ENCODE results near the gene CLPX. TPM values are rescaled to one million over a fixed set of nuclear protein-coding genes. Genes with fewer than 3 reads are reported as not detected.

Gene CLPX
- total RNA-seq, 1 donor from 2014 or later: 52.1 TPM

DNA sequence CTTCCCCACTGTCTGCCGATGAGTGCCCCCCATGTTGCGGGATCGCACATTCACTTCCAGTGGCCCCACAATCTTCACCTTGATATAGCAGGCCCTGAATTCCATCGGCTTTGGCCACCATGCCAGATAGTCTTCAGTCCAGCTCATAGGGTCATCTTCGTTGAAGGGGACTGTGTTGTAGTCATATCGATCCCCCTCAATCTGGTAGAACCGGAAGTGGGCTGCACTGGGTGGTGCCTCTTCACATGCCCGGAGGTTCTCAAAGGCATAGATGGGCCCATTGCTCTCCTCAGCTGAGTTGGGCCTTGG lies 12.1 kb upstream of the CLPX start:
- Mint-ChIP-seq H3K27ac (no peak overlapping the region), H3K4me1 (ENCODE audit: low read depth) (peaks cover 4% of the 10 kb centered on the region), H3K27me3 (no peaks in the 10 kb centered on the region), H3K9me3 (ENCODE audit: low read depth) (no peaks in the 10 kb centered on the region), H3K4me3 (ENCODE audit: low read depth) (no peak overlapping the region), H3K36me3 (ENCODE audit: insufficient read depth) (no peaks in the 10 kb centered on the region)
- TF ChIP-seq, protein P1, sequence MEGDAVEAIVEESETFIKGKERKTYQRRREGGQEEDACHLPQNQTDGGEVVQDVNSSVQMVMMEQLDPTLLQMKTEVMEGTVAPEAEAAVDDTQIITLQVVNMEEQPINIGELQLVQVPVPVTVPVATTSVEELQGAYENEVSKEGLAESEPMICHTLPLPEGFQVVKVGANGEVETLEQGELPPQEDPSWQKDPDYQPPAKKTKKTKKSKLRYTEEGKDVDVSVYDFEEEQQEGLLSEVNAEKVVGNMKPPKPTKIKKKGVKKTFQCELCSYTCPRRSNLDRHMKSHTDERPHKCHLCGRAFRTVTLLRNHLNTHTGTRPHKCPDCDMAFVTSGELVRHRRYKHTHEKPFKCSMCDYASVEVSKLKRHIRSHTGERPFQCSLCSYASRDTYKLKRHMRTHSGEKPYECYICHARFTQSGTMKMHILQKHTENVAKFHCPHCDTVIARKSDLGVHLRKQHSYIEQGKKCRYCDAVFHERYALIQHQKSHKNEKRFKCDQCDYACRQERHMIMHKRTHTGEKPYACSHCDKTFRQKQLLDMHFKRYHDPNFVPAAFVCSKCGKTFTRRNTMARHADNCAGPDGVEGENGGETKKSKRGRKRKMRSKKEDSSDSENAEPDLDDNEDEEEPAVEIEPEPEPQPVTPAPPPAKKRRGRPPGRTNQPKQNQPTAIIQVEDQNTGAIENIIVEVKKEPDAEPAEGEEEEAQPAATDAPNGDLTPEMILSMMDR (IDR thresholded peaks at IDR 0.05; ENCODE audit: unreplicated experiment): no peak
- no peak for DNase-seq (ENCODE audit: low spot score, unreplicated experiment)

DNA sequence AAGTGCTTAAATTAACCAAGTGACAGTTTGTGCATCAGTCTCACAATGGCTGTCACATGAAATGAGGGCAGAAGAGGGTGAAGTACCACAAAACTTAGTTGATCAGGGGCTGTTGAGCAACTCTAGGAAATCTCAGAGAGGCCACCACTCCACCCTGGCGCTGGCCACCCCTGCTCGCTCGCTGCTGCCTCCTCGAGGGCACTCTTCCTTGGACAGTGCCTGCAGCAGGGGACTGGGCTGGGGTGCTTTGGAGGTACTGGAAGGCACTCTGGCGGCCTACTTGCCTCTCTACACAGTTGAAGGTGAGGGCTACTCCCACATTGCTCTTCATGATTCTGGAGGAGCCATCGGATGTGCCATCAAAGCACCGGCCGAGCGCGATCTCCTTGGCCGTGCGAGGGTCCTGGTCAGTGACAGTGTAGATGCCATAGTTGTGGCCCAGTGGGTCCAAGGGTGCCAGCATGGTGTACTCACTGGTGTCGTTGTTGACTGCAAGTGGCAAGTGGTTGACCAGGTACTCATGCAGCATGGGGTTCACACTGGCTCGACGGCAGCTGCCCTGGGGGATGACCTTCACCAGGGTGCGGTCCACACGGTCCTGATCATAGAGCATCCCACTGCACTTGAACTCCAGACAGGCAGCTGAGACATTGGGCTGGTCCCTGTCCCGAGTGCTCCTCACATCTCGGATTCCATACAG lies 11.6 kb upstream of the CLPX start:
- no peaks in the 10 kb centered on the region for H3K27me3 Mint-ChIP-seq
- H3K9me3 Mint-ChIP-seq (ENCODE audit: low read depth): no peaks in the 10 kb centered on the region
- H3K36me3 Mint-ChIP-seq (ENCODE audit: insufficient read depth): no peaks in the 10 kb centered on the region
- peaks cover 2% of the 10 kb centered on the region for H3K4me1 Mint-ChIP-seq (ENCODE audit: low read depth)
- H3K4me3 Mint-ChIP-seq (ENCODE audit: low read depth): no peak overlapping the region
- no peak overlapping the region for H3K27ac Mint-ChIP-seq
- TF ChIP-seq, protein P1 (IDR thresholded peaks at IDR 0.05; ENCODE audit: unreplicated experiment): no peak
- DNase-seq (ENCODE audit: low spot score, unreplicated experiment): no peak

DNA sequence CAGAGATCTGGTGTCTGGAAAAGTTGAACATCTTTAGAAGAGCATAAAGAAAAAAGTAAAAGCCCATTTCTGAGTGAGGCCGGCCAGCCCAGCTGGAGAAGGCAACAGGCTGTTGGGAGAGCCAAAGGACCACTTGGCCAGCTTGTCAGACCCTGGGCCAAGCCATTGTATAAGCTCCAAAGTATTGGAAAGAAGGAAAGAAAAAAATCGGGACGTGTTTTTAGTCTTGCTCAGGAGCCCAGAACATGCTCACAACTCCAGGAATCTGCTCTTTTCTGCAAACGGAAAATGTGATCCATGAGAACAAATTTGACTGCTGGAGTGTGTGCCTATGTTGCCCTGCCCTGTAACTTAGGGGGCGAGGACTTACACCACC lies 10.4 kb upstream of the CLPX start:
- H3K36me3 Mint-ChIP-seq (ENCODE audit: insufficient read depth): no peaks in the 10 kb centered on the region
- H3K4me3 Mint-ChIP-seq (ENCODE audit: low read depth): no peak overlapping the region
- no peaks in the 10 kb centered on the region for H3K9me3 Mint-ChIP-seq (ENCODE audit: low read depth)
- H3K4me1 Mint-ChIP-seq (ENCODE audit: low read depth): peaks cover 2% of the 10 kb centered on the region
- H3K27me3 Mint-ChIP-seq: no peaks in the 10 kb centered on the region
- no peak for DNase-seq (ENCODE audit: low spot score, unreplicated experiment)
- TF ChIP-seq, protein P1 (IDR thresholded peaks at IDR 0.05; ENCODE audit: unreplicated experiment): no peak
- H3K27ac Mint-ChIP-seq: no peak overlapping the region

DNA sequence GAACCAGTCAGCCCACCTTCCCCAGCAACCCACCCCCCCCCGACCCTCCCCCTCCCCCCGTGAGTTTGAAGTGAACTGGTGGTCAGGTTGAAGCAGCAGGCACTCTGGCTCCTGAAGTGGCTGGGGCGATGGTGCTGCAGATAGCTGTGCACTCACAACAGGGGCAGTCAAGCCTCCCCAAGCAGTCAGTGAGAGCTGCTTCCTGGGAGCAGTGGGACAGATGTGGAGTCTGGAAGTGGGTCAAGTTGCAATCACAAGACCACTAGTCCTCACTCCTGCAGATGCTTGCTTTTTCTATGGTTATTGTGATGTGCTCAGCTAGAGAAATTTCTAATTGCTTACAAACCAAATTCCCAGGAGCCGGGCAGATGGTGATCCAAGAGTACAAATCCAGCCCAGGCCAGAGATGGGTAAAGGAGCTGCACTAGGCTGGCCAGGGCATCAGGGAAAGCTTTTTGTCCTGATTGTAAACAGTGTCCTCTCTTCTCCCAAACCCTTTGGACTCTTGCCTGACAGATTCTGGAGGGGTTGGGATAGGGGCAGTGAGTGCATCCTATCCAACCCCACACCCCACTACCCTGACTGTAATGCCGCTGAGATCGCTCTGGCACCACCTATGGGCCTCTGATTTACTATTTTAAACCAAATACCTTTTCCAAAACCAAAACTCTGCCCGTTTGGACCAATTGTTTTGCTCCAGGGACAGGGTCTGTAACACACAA lies 9.8 kb upstream of the CLPX start:
- TF ChIP-seq, protein P1 (IDR thresholded peaks at IDR 0.05; ENCODE audit: unreplicated experiment): no peak

DNA sequence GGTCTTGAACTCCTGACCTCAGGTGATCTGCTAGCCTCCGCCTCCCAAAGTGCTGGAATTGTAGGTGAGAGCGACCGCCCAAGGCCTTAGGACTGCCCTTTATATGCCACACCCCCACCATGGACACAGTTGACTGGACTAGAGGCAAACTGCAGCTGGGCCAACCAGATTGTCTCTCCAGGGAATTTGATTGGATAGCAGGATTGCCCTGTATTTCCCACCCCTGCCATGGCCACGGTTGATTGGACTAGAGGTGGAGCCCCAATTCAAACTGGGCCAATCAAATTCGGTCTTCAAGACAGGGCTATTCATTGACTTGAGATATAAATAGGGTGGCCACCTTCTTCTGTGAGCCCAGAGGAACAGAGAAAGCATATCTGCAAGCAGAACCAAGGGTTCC lies 6.9 kb upstream of the CLPX start:
- Mint-ChIP-seq H3K9me3 (ENCODE audit: low read depth) (no peaks in the 10 kb centered on the region), H3K27me3 (no peaks in the 10 kb centered on the region), H3K36me3 (ENCODE audit: insufficient read depth) (no peaks in the 10 kb centered on the region), H3K27ac (no peak overlapping the region), H3K4me3 (ENCODE audit: low read depth) (no peak overlapping the region), H3K4me1 (ENCODE audit: low read depth) (peaks cover 2% of the 10 kb centered on the region)
- TF ChIP-seq, protein P1 (IDR thresholded peaks at IDR 0.05; ENCODE audit: unreplicated experiment): no peak
- no peak for DNase-seq (ENCODE audit: low spot score, unreplicated experiment)

More for the DNA sequence above, 9.8 kb upstream of the CLPX start:
- Mint-ChIP-seq H3K27me3 (no peaks in the 10 kb centered on the region), H3K9me3 (ENCODE audit: low read depth) (no peaks in the 10 kb centered on the region), H3K4me1 (ENCODE audit: low read depth) (peaks cover 2% of the 10 kb centered on the region), H3K4me3 (ENCODE audit: low read depth) (no peak overlapping the region), H3K36me3 (ENCODE audit: insufficient read depth) (no peaks in the 10 kb centered on the region), H3K27ac (no peak overlapping the region)
- no peak for DNase-seq (ENCODE audit: low spot score, unreplicated experiment)

All from progenitor cell of endocrine pancreas (in vitro differentiated cells).